T-helper 2 cell treated with Interferon-gamma antibody and Interleukin-4, amounts not matched to agents 5 μg/mL and 100 μg/mL, for 36 hours (primary cell): ENCODE results near the gene ZNF618.
"Not testable (repeated sequence)": the region's sequence is repeated elsewhere in the genome, so short reads cannot be mapped to it uniquely, and the experiment has no call there.

ENCODE experiments used
- DNase-seq: peaks from one replicate; pipeline ENCODE4 v3.0.0; 2021; ENCODE audit warnings: low spot score
- H3K27ac Mint-ChIP-seq: one replicate; pipeline ENCODE4 v1.8.0; 2021; ENCODE audit warnings: mild to moderate bottlenecking, mixed read lengths
- H3K27me3 Mint-ChIP-seq: one replicate; pipeline ENCODE4 v1.8.0; 2021; ENCODE audit warnings: low read depth, mixed read lengths
- H3K36me3 Mint-ChIP-seq: one replicate; pipeline ENCODE4 v1.8.0; 2021; ENCODE audit warnings: low read depth, mixed read lengths
- H3K4me1 Mint-ChIP-seq: one replicate; pipeline ENCODE4 v1.8.0; 2021; ENCODE audit warnings: low read depth, mixed read lengths
- H3K4me3 Mint-ChIP-seq: one replicate; pipeline ENCODE4 v1.8.0; 2022; ENCODE audit warnings: mild to moderate bottlenecking, moderate library complexity, mixed read lengths
- H3K9me3 Mint-ChIP-seq: one replicate; pipeline ENCODE4 v1.8.0; 2021; ENCODE audit warnings: mixed read lengths

ZNF618 gene

DNA sequence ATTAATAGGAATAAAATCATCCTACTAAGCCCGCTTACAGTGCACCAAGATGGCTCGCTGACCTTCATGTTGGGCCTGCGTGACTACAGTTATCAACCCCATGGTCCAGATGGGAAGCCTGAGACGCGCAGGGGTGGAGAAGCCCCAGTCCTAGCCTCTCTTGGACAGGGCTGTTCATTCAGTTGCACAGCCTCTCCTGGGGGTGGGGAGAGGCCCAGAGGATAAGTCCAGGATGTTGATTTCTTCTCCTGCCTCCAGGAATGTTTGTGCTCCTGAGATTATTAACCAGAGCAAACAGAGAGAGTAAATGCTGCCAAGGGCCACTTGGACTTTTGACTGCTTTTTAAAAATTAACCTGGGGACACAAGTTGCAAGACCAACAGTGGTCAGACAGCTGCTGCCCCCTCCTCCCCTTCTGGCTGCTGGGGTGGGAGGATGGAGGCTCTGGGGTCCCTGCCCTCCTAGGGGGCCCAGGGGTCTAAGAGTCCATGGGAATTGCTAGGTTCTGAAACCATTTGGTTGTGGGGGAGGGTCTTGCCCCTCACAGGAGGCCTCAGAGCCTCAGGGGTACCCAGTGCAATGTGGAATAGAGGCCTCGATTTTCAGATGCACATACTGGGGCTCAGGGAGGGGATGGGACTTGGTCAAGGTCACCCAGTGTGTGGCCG, 204.8 kb downstream of the ZNF618 start:
- Mint-ChIP-seq H3K36me3 (no peaks in the 10 kb centered on the region), H3K4me1 (no peaks in the 10 kb centered on the region), H3K4me3 (no peak overlapping the region), H3K9me3 (no peaks in the 10 kb centered on the region), H3K27me3 (peaks cover 3% of the 10 kb centered on the region), H3K27ac (no peak overlapping the region)
- no peak for DNase-seq

GRCh38 chr9:114081441-114082016, 205.4 kb downstream of the ZNF618 start:
- H3K9me3 Mint-ChIP-seq, result no peaks in the 10 kb centered on the region
- no peaks in the 10 kb centered on the region for H3K36me3 Mint-ChIP-seq
- H3K4me3 Mint-ChIP-seq, result no peak overlapping the region
- no peaks in the 10 kb centered on the region for H3K4me1 Mint-ChIP-seq
- DNase-seq, result no peak
- peaks cover 3% of the 10 kb centered on the region for H3K27me3 Mint-ChIP-seq
- H3K27ac Mint-ChIP-seq, result no peak overlapping the region

DNA sequence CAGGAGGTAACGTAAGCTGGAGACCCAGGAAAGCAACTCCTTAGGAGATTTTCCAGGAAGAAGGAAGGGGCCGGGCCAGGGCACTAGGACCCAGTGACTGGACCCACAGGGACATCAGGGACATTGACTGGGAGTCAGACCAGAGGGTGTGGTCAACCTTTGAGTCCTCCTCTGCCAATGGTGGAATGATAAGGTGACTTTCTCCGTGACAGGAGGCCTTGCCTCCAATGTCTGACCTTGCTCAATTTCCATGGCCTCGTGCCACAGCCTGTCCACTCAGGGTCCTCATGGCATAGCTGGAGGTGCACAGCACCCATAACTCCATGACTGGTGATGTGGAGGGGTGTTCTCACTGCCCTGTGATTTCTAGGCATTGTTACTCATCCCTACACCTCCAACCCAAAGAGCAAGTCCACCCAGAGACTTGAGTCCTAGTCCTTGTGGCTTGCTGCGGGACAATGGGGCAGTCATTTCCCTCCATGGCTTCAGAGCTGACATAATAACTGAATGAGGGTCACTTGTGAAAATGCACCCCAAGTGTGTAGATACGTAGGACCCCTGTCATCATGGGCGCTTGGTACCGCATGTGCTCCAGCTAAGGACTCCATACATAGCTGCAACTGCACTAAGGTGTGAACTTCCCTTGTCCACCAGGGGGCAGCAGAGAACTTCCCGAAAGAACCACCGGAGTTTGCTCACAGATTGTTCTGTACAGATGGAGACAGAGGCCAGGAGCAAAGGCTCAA, 206.1 kb downstream of the ZNF618 start:
- Mint-ChIP-seq H3K4me1 (no peaks in the 10 kb centered on the region), H3K36me3 (no peaks in the 10 kb centered on the region), H3K4me3 (no peak overlapping the region), H3K27me3 (peaks cover 3% of the 10 kb centered on the region), H3K9me3 (no peaks in the 10 kb centered on the region), H3K27ac (no peak overlapping the region)
- peak; percentile 66 for DNase-seq

GRCh38 chr9:114082763-114083412, 206.8 kb downstream of the ZNF618 start:
- not testable (repeated sequence) for H3K4me3 Mint-ChIP-seq, H3K9me3 Mint-ChIP-seq, H3K36me3 Mint-ChIP-seq, H3K27me3 Mint-ChIP-seq, H3K4me1 Mint-ChIP-seq, DNase-seq, H3K27ac Mint-ChIP-seq

DNA sequence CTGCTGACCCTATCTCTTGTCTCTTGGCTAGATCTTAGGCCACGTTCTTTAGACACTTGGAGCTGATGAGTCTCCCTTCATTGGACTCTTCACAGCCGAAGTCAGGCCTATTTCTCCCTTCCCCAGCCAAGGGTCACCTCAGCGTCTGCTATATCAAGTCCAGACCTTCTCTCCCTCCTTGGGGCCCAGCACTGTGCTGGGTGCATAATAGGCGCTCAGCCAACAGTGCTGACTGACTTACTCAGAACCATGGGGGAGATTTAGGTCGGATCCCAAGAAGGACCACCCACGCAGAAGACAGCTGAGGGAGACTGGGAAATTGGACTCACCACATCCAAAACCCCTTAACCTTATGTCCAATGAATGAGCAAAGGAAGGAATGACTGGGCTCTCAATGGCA, 207.6 kb downstream of the ZNF618 start:
- no peaks in the 10 kb centered on the region for H3K36me3 Mint-ChIP-seq
- no peak overlapping the region for H3K4me3 Mint-ChIP-seq
- no peaks in the 10 kb centered on the region for H3K9me3 Mint-ChIP-seq
- no peak overlapping the region for H3K27ac Mint-ChIP-seq
- no peak for DNase-seq
- H3K4me1 Mint-ChIP-seq, result no peaks in the 10 kb centered on the region
- H3K27me3 Mint-ChIP-seq, result peaks cover 3% of the 10 kb centered on the region

DNA sequence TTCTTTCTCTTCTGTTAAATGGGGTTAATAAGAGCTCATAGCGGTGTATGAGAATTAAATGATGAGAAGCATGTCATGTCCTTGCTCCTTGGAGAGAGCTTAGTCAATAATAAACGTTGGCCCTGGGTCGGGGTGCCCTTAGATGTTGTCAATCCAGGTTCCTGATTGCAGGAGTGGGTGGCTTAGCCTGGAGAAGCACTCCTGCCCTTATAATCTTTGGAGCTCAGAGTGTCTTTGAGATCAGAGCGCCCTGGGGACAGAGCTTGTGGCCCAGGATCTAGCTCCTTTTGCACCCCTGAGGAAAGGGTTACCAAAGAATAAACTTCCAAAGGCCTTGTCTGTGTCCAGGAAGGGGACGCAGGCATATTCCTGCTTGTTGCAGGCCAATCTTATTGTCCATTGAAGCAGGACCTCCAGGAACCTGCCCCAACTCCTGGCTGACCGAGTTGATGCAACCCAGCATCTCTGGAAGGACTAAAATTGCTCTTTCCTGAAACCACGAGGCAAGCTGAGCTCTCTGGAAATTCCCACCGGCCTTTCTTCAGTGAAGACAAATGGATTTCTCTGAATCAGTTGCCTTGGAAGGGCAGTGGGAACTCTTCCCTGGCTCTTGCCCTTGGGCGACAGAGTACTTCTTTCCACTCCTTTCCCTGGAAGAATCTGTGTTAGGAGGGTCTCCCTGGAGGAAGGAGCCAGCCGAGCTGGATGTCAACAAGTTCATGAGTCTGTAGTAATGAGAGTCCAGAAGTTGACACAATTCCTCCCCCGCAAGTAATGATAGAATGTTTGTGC, 208.4 kb downstream of the ZNF618 start:
- Mint-ChIP-seq H3K27ac (no peak overlapping the region), H3K4me3 (no peak overlapping the region), H3K27me3 (peaks cover 3% of the 10 kb centered on the region), H3K9me3 (no peaks in the 10 kb centered on the region), H3K36me3 (no peaks in the 10 kb centered on the region), H3K4me1 (no peaks in the 10 kb centered on the region)
- no peak for DNase-seq

DNA sequence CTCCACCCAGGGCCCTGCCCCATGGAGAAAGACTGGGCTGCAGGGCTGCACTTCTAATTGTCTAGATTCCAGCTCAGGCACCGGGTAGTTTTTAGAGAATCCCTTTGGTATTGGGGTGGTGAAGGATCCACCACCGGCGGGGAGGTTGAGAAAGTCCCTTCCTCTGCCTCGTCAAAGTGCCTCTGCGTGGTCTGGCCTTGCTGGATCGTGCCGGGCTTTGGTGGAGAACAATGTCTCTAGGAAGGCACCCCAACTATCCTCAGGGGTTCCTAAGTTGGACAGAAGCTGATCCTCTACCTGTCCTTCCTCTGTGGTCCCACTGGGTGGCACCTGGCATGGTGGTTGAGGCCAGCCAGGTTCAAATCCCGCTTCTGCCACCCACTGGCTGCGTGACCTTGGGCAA, 209.3 kb downstream of the ZNF618 start:
- peaks cover 3% of the 10 kb centered on the region for H3K27me3 Mint-ChIP-seq
- no peak overlapping the region for H3K4me3 Mint-ChIP-seq
- DNase-seq, result no peak
- no peak overlapping the region for H3K27ac Mint-ChIP-seq
- no peaks in the 10 kb centered on the region for H3K9me3 Mint-ChIP-seq
- no peaks in the 10 kb centered on the region for H3K36me3 Mint-ChIP-seq
- no peaks in the 10 kb centered on the region for H3K4me1 Mint-ChIP-seq

GRCh38 chr9:114086009-114086408, 209.9 kb downstream of the ZNF618 start:
- no peak overlapping the region for H3K27ac Mint-ChIP-seq
- H3K4me1 Mint-ChIP-seq, result no peaks in the 10 kb centered on the region
- H3K36me3 Mint-ChIP-seq, result no peaks in the 10 kb centered on the region
- no peaks in the 10 kb centered on the region for H3K9me3 Mint-ChIP-seq
- no peak overlapping the region for H3K4me3 Mint-ChIP-seq
- H3K27me3 Mint-ChIP-seq, result peaks cover 5% of the 10 kb centered on the region
- no peak for DNase-seq

- no peak overlapping the region for H3K4me3 Mint-ChIP-seq
- H3K9me3 Mint-ChIP-seq, result no peaks in the 10 kb centered on the region
- H3K36me3 Mint-ChIP-seq, result no peaks in the 10 kb centered on the region
- no peak for DNase-seq
- no peak overlapping the region for H3K27ac Mint-ChIP-seq
- peaks cover 5% of the 10 kb centered on the region for H3K27me3 Mint-ChIP-seq
- H3K4me1 Mint-ChIP-seq, result no peaks in the 10 kb centered on the region
These were observed 210.5 kb downstream of the ZNF618 start for GRCh38 chr9:114086607-114087006.

GRCh38 chr9:114087721-114088120, 211.6 kb downstream of the ZNF618 start:
- Mint-ChIP-seq H3K4me3 (no peak overlapping the region), H3K27ac (no peak overlapping the region), H3K27me3 (peaks cover 2% of the 10 kb centered on the region), H3K9me3 (no peaks in the 10 kb centered on the region), H3K36me3 (no peaks in the 10 kb centered on the region), H3K4me1 (no peaks in the 10 kb centered on the region)
- no peak for DNase-seq

- Mint-ChIP-seq H3K9me3 (no peaks in the 10 kb centered on the region), H3K27ac (no peak overlapping the region), H3K27me3 (peaks cover 2% of the 10 kb centered on the region), H3K36me3 (no peaks in the 10 kb centered on the region), H3K4me1 (no peaks in the 10 kb centered on the region), H3K4me3 (no peak overlapping the region)
- no peak for DNase-seq
These were observed 212.6 kb downstream of the ZNF618 start for GRCh38 chr9:114088571-114089170.

DNA sequence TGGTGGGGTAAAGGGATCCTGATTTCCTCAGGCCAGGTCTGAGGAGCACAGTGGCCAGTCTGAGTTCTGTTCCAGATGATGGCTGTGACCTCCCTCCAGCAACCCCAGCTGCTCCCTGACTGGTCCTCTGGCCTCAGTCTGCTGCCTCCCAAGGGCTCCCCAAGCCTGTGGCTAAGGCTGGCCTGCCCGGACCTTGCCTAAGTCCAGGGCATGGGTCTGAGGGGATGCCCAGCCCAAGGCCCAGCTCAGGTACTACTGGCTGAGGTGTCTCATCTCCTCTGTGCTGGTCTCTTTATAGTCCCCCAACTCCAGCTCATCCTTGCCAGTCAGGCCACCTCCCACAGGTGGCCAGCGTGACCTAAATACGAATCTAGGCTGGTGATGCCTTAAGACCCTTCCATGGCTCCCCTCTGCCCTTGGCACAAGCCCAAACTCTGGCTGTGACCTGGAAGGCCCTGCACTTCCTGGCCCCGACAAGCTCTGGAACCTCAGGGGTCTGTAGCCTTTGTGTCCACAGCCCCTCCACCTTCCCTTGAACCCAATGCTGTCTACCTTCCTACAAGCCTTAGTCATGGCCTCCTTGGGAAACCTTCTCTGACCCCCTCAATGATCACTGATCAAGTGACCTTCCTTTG, 213.2 kb downstream of the ZNF618 start:
- Mint-ChIP-seq H3K27me3 (peaks cover 2% of the 10 kb centered on the region), H3K4me3 (no peak overlapping the region), H3K9me3 (no peaks in the 10 kb centered on the region), H3K36me3 (no peaks in the 10 kb centered on the region), H3K27ac (no peak overlapping the region), H3K4me1 (no peaks in the 10 kb centered on the region)
- DNase-seq, result no peak

DNA sequence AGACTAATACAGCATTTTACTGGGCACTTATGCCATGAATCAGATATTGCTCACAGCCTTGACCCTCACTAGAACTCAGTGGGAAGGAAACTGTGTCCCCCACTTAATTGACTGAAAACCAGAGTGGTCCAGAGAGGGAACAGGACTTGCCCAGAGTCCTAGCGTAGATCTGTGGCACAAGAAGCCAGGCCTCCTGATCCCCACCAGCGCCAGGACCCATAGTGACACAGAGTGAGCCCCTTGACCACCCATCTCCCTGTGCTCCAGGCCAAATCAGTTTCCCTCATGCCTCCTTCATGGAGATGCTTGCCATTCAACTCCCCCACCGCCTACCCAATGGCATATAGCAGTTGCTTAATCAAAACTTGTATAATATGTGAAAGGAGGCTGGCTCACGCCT, 214.7 kb downstream of the ZNF618 start:
- H3K27ac Mint-ChIP-seq, result no peak overlapping the region
- H3K27me3 Mint-ChIP-seq, result peaks cover 2% of the 10 kb centered on the region
- no peak for DNase-seq
- no peaks in the 10 kb centered on the region for H3K36me3 Mint-ChIP-seq
- H3K9me3 Mint-ChIP-seq, result no peaks in the 10 kb centered on the region
- no peak overlapping the region for H3K4me3 Mint-ChIP-seq
- no peaks in the 10 kb centered on the region for H3K4me1 Mint-ChIP-seq
